GM12891 (cell line): Measurements from ENCODE around the gene CACNB1.
"Not testable (repeated sequence)": the region's sequence is repeated elsewhere in the genome, so short reads cannot be mapped to it uniquely, and the experiment has no call there.

Source experiments
- DNase-seq: peaks from one replicate; pipeline ENCODE4 v3.0.0; 2011; ENCODE audit warnings: low spot score; ENCODE audit not compliant: insufficient read length
- FAIRE-seq: peaks from 2 replicates; lab custom pipeline; 2011; peaks lifted over from hg19 to GRCh38; lab: Jason Lieb, UNC
- PAX5 ChIP-seq: IDR thresholded peaks from 2 replicates; pipeline ENCODE4 v1.6.1; 2011; ENCODE audit warnings: low read length, moderate library complexity, mild to moderate bottlenecking; ENCODE audit not compliant: insufficient read depth, severe bottlenecking
- POLR2A ChIP-seq: IDR thresholded peaks from 2 replicates; pipeline ENCODE4 v1.6.1; 2011; ENCODE audit warnings: low read depth, low read length, control low read depth
- POLR2AphosphoS5 ChIP-seq: IDR thresholded peaks from 2 replicates; pipeline ENCODE4 v1.6.1; 2011; ENCODE audit warnings: low read depth, low read length, control low read depth
- POU2F2 ChIP-seq: IDR thresholded peaks from 2 replicates; pipeline ENCODE4 v1.6.1; 2011; ENCODE audit warnings: low read depth, mild to moderate bottlenecking, control low read depth, low read length, moderate library complexity
- SPI1 ChIP-seq: IDR thresholded peaks from 2 replicates; pipeline ENCODE4 v1.6.1; 2011; ENCODE audit warnings: low read depth, low read length, control low read depth
- TAF1 ChIP-seq: IDR thresholded peaks from 2 replicates; pipeline ENCODE4 v1.6.1; 2011; ENCODE audit warnings: low read depth, low read length, control low read depth

CACNB1 gene

GRCh38 chr17:39169518-39169917 lies 28.0 kb downstream of the CACNB1 start:
- DNase-seq, result no peak
- no peak for FAIRE-seq
- TF ChIP-seq PAX5 (no peak), POU2F2 (no peak), POLR2A (no peak), SPI1 (no peak), POLR2AphosphoS5 (no peak), TAF1 (no peak)

GRCh38 chr17:39169101-39169500 lies 28.4 kb downstream of the CACNB1 start:
- DNase-seq, result no peak
- TF ChIP-seq PAX5, result no peak
- TF ChIP-seq POU2F2, result no peak
- TF ChIP-seq TAF1, result no peak
- no peak for TF ChIP-seq POLR2AphosphoS5
- TF ChIP-seq POLR2A, result no peak
- no peak for FAIRE-seq

GRCh38 chr17:39168503-39168902 lies 29.0 kb downstream of the CACNB1 start:
- not testable (repeated sequence) for DNase-seq, FAIRE-seq

GRCh38 chr17:39167476-39167875 lies 30.0 kb downstream of the CACNB1 start:
- no peak for DNase-seq
- peak; percentile 66 for FAIRE-seq
- TF ChIP-seq TAF1 (no peak), POLR2AphosphoS5 (no peak), SPI1 (peak; percentile 16; the same call in 1 of the 2 replicates), POLR2A (no peak)

- TF ChIP-seq POLR2A (no peak), SPI1 (no peak), PAX5 (no peak), POU2F2 (no peak)
- FAIRE-seq (peak; percentile 13), DNase-seq (no peak)
These were observed 30.8 kb downstream of the CACNB1 start for GRCh38 chr17:39166437-39167335.

GRCh38 chr17:39165841-39166349 lies 31.6 kb downstream of the CACNB1 start, which contains the start of gene ARL5C:
Gene ARL5C, minus strand, starts transcription at chr17:39166161. Its CDS starts 401 bp downstream, at chr17:39165760.
- no peak for FAIRE-seq
- TF ChIP-seq POU2F2, result no peak
- TF ChIP-seq SPI1, result no peak
- no peak for TF ChIP-seq POLR2AphosphoS5
- TF ChIP-seq POLR2A, result no peak
- TF ChIP-seq PAX5, result no peak
- TF ChIP-seq TAF1, result no peak
- DNase-seq, result no peak

- no peak for TF ChIP-seq POLR2AphosphoS5
- TF ChIP-seq PAX5, result no peak
- no peak for TF ChIP-seq POLR2A
- no peak for TF ChIP-seq TAF1
- TF ChIP-seq POU2F2, result no peak
- TF ChIP-seq SPI1, result no peak
- DNase-seq, result no peak
- FAIRE-seq, result no peak
These were observed 32.2 kb downstream of the CACNB1 start for GRCh38 chr17:39165178-39165840.

GRCh38 chr17:39164675-39165143 lies 32.8 kb downstream of the CACNB1 start:
- peak; percentile 92 for FAIRE-seq
- DNase-seq, result peak; percentile 93
- TF ChIP-seq TAF1, result no peak
- no peak for TF ChIP-seq POLR2A
- TF ChIP-seq PAX5, result no peak
- TF ChIP-seq POLR2AphosphoS5, result no peak
- no peak for TF ChIP-seq POU2F2
- TF ChIP-seq SPI1, result no peak

GRCh38 chr17:39161962-39162361 lies 35.5 kb downstream of the CACNB1 start:
- FAIRE-seq, result no peak
- TF ChIP-seq TAF1 (no peak), POU2F2 (no peak), POLR2A (no peak), PAX5 (no peak), SPI1 (no peak), POLR2AphosphoS5 (no peak)
- DNase-seq, result no peak

- no peak for FAIRE-seq
- DNase-seq, result no peak
- TF ChIP-seq SPI1 (no peak), POLR2AphosphoS5 (no peak), PAX5 (no peak), TAF1 (no peak), POU2F2 (no peak), POLR2A (no peak)
These were observed 38.8 kb downstream of the CACNB1 start for GRCh38 chr17:39158623-39159022.
